HL-60 (cell line): Measurements from ENCODE around the gene RNF220.

ENCODE experiments used
- DNase-seq, 2 experiments: peaks; one replicate each; pipeline ENCODE4 v3.0.0-alpha.2; 2010 to 2020; ENCODE audit warnings: low read depth in 1 of 2, low spot score in 1 of 2
- H3K27ac ChIP-seq: fragments of 250-450 bp; sonication (Bioruptor Pico); replicated peaks from 2 replicates; pipeline ENCODE4 v1.5.1; 2020; ENCODE audit warnings: mild to moderate bottlenecking, moderate library complexity
- H3K27me3 ChIP-seq: fragments of 250-450 bp; sonication (Bioruptor Pico); 2 replicates; pipeline ENCODE4 v1.5.1; 2021; ENCODE audit warnings: mild to moderate bottlenecking, moderate library complexity; ENCODE audit not compliant: insufficient read depth, poor library complexity, severe bottlenecking
- H3K4me3 ChIP-seq: replicated peaks from 2 replicates; pipeline ENCODE4 v1.5.1; 2011; ENCODE audit warnings: mild to moderate bottlenecking, control low read depth, low read length; ENCODE audit not compliant: insufficient read depth
- GABPA ChIP-seq: IDR thresholded peaks from 2 replicates; pipeline ENCODE4 v1.6.1; 2012; ENCODE audit warnings: low read depth
- POLR2AphosphoS5 ChIP-seq: IDR thresholded peaks from 2 replicates; pipeline ENCODE4 v1.6.1; 2012; ENCODE audit warnings: low read depth
- SPI1 ChIP-seq: IDR thresholded peaks from 2 replicates; pipeline ENCODE4 v1.6.1; 2012; ENCODE audit warnings: low read depth, mild to moderate bottlenecking, borderline replicate concordance
- TF ChIP-seq, protein P1 (sequence below): IDR thresholded peaks from one replicate; pipeline ENCODE4 v1.5.1; 2011; ENCODE audit warnings: low read length, control low read depth, inconsistent platforms; ENCODE audit not compliant: insufficient read depth
- TF ChIP-seq, protein P2 (sequence below): IDR thresholded peaks from 2 replicates; pipeline ENCODE4 v1.6.1; 2012; ENCODE audit warnings: low read depth; ENCODE audit not compliant: insufficient replicate concordance

The RNF220 gene

DNA sequence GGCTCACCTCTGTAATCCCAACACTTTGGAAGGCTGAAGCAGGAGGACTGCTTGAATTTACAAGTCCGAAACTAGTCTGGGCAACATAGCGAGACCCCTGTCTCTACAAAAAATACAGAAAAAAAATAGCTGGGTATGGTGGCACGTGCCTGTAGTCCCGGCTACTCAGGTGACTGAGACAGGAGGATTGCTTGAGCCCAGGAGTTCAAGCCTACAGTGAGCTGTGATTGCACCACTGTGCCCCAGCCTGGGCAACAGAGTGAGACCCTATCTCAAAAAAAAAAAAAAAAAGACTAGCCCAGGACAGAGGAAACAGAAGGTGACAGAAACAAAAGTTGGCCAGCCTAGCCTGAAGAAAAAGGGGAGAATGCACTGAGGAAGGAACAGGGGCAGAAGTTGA, 290.6 kb downstream of the RNF220 start:
- TF ChIP-seq SPI1: no peak
- TF ChIP-seq, protein P1, sequence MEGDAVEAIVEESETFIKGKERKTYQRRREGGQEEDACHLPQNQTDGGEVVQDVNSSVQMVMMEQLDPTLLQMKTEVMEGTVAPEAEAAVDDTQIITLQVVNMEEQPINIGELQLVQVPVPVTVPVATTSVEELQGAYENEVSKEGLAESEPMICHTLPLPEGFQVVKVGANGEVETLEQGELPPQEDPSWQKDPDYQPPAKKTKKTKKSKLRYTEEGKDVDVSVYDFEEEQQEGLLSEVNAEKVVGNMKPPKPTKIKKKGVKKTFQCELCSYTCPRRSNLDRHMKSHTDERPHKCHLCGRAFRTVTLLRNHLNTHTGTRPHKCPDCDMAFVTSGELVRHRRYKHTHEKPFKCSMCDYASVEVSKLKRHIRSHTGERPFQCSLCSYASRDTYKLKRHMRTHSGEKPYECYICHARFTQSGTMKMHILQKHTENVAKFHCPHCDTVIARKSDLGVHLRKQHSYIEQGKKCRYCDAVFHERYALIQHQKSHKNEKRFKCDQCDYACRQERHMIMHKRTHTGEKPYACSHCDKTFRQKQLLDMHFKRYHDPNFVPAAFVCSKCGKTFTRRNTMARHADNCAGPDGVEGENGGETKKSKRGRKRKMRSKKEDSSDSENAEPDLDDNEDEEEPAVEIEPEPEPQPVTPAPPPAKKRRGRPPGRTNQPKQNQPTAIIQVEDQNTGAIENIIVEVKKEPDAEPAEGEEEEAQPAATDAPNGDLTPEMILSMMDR: no peak
- TF ChIP-seq POLR2AphosphoS5: no peak
- no peak for TF ChIP-seq GABPA
- TF ChIP-seq, protein P2, sequence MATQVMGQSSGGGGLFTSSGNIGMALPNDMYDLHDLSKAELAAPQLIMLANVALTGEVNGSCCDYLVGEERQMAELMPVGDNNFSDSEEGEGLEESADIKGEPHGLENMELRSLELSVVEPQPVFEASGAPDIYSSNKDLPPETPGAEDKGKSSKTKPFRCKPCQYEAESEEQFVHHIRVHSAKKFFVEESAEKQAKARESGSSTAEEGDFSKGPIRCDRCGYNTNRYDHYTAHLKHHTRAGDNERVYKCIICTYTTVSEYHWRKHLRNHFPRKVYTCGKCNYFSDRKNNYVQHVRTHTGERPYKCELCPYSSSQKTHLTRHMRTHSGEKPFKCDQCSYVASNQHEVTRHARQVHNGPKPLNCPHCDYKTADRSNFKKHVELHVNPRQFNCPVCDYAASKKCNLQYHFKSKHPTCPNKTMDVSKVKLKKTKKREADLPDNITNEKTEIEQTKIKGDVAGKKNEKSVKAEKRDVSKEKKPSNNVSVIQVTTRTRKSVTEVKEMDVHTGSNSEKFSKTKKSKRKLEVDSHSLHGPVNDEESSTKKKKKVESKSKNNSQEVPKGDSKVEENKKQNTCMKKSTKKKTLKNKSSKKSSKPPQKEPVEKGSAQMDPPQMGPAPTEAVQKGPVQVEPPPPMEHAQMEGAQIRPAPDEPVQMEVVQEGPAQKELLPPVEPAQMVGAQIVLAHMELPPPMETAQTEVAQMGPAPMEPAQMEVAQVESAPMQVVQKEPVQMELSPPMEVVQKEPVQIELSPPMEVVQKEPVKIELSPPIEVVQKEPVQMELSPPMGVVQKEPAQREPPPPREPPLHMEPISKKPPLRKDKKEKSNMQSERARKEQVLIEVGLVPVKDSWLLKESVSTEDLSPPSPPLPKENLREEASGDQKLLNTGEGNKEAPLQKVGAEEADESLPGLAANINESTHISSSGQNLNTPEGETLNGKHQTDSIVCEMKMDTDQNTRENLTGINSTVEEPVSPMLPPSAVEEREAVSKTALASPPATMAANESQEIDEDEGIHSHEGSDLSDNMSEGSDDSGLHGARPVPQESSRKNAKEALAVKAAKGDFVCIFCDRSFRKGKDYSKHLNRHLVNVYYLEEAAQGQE: no peak
- DNase-seq: no peak
- Histone ChIP-seq H3K4me3 (no peak overlapping the region), H3K27ac (no peak overlapping the region), H3K27me3 (no peaks in the 10 kb centered on the region)

DNA sequence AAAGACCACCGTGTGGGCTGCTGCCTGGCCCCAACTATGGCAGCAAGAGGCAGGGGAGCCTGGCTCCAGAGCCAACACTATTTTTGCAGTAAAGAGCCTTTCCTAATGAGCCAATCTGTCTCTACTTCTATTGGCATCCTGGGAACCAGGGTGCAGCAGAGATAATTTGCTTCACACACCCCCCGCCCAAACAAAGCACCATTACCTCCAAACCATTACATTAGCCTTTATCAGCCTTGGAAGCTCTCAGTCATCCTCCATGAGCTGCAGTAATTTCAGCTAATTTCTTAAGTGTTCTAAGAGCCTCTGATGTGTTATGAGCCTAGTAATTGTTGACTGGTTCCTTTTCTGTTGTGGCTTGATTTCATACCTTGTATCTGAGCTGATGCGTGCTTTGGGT, 291.0 kb downstream of the RNF220 start:
- Histone ChIP-seq H3K4me3 (no peak overlapping the region), H3K27ac (no peak overlapping the region), H3K27me3 (no peaks in the 10 kb centered on the region)
- no peak for DNase-seq
- no peak for TF ChIP-seq GABPA
- TF ChIP-seq, protein P2: no peak
- TF ChIP-seq, protein P1: no peak
- TF ChIP-seq POLR2AphosphoS5: no peak

DNA sequence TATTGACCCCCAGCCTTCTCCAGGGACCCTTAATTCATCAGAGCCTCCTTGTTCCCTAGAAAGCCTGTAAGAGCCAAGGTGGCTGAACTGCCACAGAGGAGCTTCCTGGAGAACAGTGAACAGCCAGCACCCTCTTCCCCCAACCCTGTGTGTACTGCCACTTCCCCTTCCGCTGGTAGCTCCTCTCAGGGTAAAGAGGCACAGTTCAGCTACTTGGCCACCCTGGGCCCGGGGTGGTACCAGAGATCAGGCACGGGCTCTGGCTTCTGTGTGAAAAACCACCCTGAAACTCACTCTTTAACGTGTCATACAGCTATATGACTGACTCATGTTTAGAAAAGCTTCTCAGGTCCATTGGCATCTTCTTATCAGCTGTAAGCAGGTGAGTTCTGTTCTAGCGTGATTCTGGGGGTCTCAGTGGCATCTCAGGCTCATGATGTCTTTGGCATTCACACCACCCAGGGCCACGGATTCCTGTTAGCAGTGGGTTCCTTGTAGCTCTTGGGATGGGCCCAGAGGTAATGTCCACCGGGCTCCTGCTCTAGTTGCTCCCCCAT, 291.8 kb downstream of the RNF220 start:
- Histone ChIP-seq H3K27me3 (no peaks in the 10 kb centered on the region), H3K4me3 (no peak overlapping the region), H3K27ac (0 out of 2 replicates have a peak overlapping the region, but pooled peaks have one; percentile 9)
- peak in 1 of 2 experiments; percentile 82 for DNase-seq
- TF ChIP-seq GABPA (peak; percentile 71), SPI1 (peak; percentile 96), POLR2AphosphoS5 (peak; percentile 47; the same call in 1 of the 2 replicates)
- TF ChIP-seq, protein P2: no peak
